Neuron (in vitro differentiated cells): ENCODE measurements around the gene SDK1.
"Not testable (repeated sequence)": the region's sequence is repeated elsewhere in the genome, so short reads cannot be mapped to it uniquely, and the experiment has no call there.

ENCODE experiments used
- H2AFZ ChIP-seq: one replicate; pipeline ENCODE4 v1.6.1; 2013; ENCODE audit warnings: low read depth, mild to moderate bottlenecking, inconsistent platforms, low read length, moderate library complexity
- H3K27me3 ChIP-seq: one replicate; pipeline ENCODE4 v1.6.1; 2013; ENCODE audit warnings: low read length; ENCODE audit not compliant: insufficient read depth
- H3K36me3 ChIP-seq: one replicate; pipeline ENCODE4 v1.6.1; 2013; ENCODE audit warnings: low read length; ENCODE audit not compliant: insufficient read depth
- H3K4me1 ChIP-seq: one replicate; pipeline ENCODE4 v1.6.1; 2013; ENCODE audit warnings: low read length; ENCODE audit not compliant: insufficient read depth
- H3K4me3 ChIP-seq: 2 replicates; pipeline ENCODE4 v1.5.1; 2013; ENCODE audit warnings: mild to moderate bottlenecking, low read length, moderate library complexity
- H3K9me3 ChIP-seq: one replicate; pipeline ENCODE4 v1.6.1; 2013; ENCODE audit warnings: low read length

The SDK1 gene

GRCh38 chr7:4234886-4235285 is 933.8 kb downstream of the SDK1 start:
- H2AFZ ChIP-seq: no peak overlapping the region
- no peak overlapping the region for H3K4me3 ChIP-seq
- H3K4me1 ChIP-seq: no peaks in the 10 kb centered on the region
- H3K27me3 ChIP-seq: no peaks in the 10 kb centered on the region
- H3K9me3 ChIP-seq: no peaks in the 10 kb centered on the region
- no peaks in the 10 kb centered on the region for H3K36me3 ChIP-seq

GRCh38 chr7:4235596-4235995 is 934.5 kb downstream of the SDK1 start:
- no peak overlapping the region for H2AFZ ChIP-seq
- no peaks in the 10 kb centered on the region for H3K9me3 ChIP-seq
- no peaks in the 10 kb centered on the region for H3K36me3 ChIP-seq
- no peaks in the 10 kb centered on the region for H3K4me1 ChIP-seq
- no peak overlapping the region for H3K4me3 ChIP-seq
- H3K27me3 ChIP-seq: no peaks in the 10 kb centered on the region

- H3K4me1 ChIP-seq: no peaks in the 10 kb centered on the region
- H3K27me3 ChIP-seq: no peaks in the 10 kb centered on the region
- no peak overlapping the region for H3K4me3 ChIP-seq
- H3K36me3 ChIP-seq: no peaks in the 10 kb centered on the region
- no peaks in the 10 kb centered on the region for H3K9me3 ChIP-seq
- H2AFZ ChIP-seq: no peak overlapping the region
Observed at GRCh38 chr7:4236389-4236788, 935.3 kb downstream of the SDK1 start.

GRCh38 chr7:4236873-4237272 is 935.8 kb downstream of the SDK1 start:
- H3K36me3 ChIP-seq, H3K4me3 ChIP-seq, H3K9me3 ChIP-seq, H2AFZ ChIP-seq, H3K27me3 ChIP-seq, H3K4me1 ChIP-seq: not testable (repeated sequence)

- H3K9me3 ChIP-seq: no peaks in the 10 kb centered on the region
Observed at GRCh38 chr7:4237296-4238235, 936.5 kb downstream of the SDK1 start.

GRCh38 chr7:4238861-4239260 is 937.8 kb downstream of the SDK1 start:
- H2AFZ ChIP-seq: no peak overlapping the region
- H3K4me3 ChIP-seq: no peak overlapping the region
- no peaks in the 10 kb centered on the region for H3K9me3 ChIP-seq
- no peaks in the 10 kb centered on the region for H3K27me3 ChIP-seq
- H3K4me1 ChIP-seq: no peaks in the 10 kb centered on the region
- H3K36me3 ChIP-seq: peaks cover 8% of the 10 kb centered on the region

More at GRCh38 chr7:4237296-4238235, 936.5 kb downstream of the SDK1 start:
- H2AFZ ChIP-seq: no peak overlapping the region
- H3K4me3 ChIP-seq: no peak overlapping the region
- H3K36me3 ChIP-seq: peaks cover 8% of the 10 kb centered on the region
- H3K4me1 ChIP-seq: no peaks in the 10 kb centered on the region
- no peaks in the 10 kb centered on the region for H3K27me3 ChIP-seq

GRCh38 chr7:4240042-4240441 is 939.0 kb downstream of the SDK1 start:
- Histone ChIP-seq H3K36me3 (peaks cover 14% of the 10 kb centered on the region), H3K4me3 (no peak overlapping the region)

GRCh38 chr7:4240520-4241303 is 939.7 kb downstream of the SDK1 start:
- Histone ChIP-seq H3K4me1 (no peaks in the 10 kb centered on the region), H3K9me3 (peaks cover 7% of the 10 kb centered on the region), H2AFZ (no peak overlapping the region), H3K36me3 (peaks cover 14% of the 10 kb centered on the region), H3K4me3 (no peak overlapping the region), H3K27me3 (no peaks in the 10 kb centered on the region)

More at GRCh38 chr7:4240042-4240441, 939.0 kb downstream of the SDK1 start:
- H3K9me3 ChIP-seq: peaks cover 7% of the 10 kb centered on the region
- H3K27me3 ChIP-seq: no peaks in the 10 kb centered on the region
- no peak overlapping the region for H2AFZ ChIP-seq
- no peaks in the 10 kb centered on the region for H3K4me1 ChIP-seq

- peaks cover 14% of the 10 kb centered on the region for H3K36me3 ChIP-seq
- peaks cover 7% of the 10 kb centered on the region for H3K9me3 ChIP-seq
- no peaks in the 10 kb centered on the region for H3K27me3 ChIP-seq
- H3K4me1 ChIP-seq: no peaks in the 10 kb centered on the region
- no peak overlapping the region for H3K4me3 ChIP-seq
- H2AFZ ChIP-seq: no peak overlapping the region
Observed at GRCh38 chr7:4241304-4241612, 940.2 kb downstream of the SDK1 start.

- Histone ChIP-seq H3K4me1 (no peaks in the 10 kb centered on the region), H3K27me3 (no peaks in the 10 kb centered on the region), H2AFZ (no peak overlapping the region), H3K36me3 (peaks cover 14% of the 10 kb centered on the region), H3K4me3 (no peak overlapping the region), H3K9me3 (peaks cover 7% of the 10 kb centered on the region)
Observed at GRCh38 chr7:4241791-4242190, 940.7 kb downstream of the SDK1 start.

GRCh38 chr7:4242706-4243105 is 941.7 kb downstream of the SDK1 start:
- no peaks in the 10 kb centered on the region for H3K27me3 ChIP-seq
- H3K36me3 ChIP-seq: peaks cover 14% of the 10 kb centered on the region
- H2AFZ ChIP-seq: no peak overlapping the region
- peaks cover 7% of the 10 kb centered on the region for H3K9me3 ChIP-seq
- H3K4me3 ChIP-seq: no peak overlapping the region
- no peaks in the 10 kb centered on the region for H3K4me1 ChIP-seq

GRCh38 chr7:4244041-4244440 is 943.0 kb downstream of the SDK1 start:
- H3K36me3 ChIP-seq: peaks cover 19% of the 10 kb centered on the region
- no peak overlapping the region for H3K4me3 ChIP-seq
- H3K4me1 ChIP-seq: no peaks in the 10 kb centered on the region
- no peak overlapping the region for H2AFZ ChIP-seq
- no peaks in the 10 kb centered on the region for H3K27me3 ChIP-seq
- peaks cover 7% of the 10 kb centered on the region for H3K9me3 ChIP-seq

- Histone ChIP-seq H3K4me3 (no peak overlapping the region), H3K36me3 (peaks cover 19% of the 10 kb centered on the region), H2AFZ (no peak overlapping the region), H3K9me3 (peaks cover 7% of the 10 kb centered on the region), H3K4me1 (no peaks in the 10 kb centered on the region), H3K27me3 (no peaks in the 10 kb centered on the region)
Observed at GRCh38 chr7:4244635-4245034, 943.6 kb downstream of the SDK1 start.
